MCF 10A (cell line): ENCODE data around the gene ELF1. TPM values are rescaled to one million over a fixed set of nuclear protein-coding genes. Genes with fewer than 3 reads are reported as not detected.
"Not testable (repeated sequence)": the region's sequence is repeated elsewhere in the genome, so short reads cannot be mapped to it uniquely, and the experiment has no call there.

Experiments
- BruUV-seq: library from RNA; stranded (reverse); fragments of 400-500 nt; replicated peaks from 2 replicates; lab custom pipeline; 2021; lab: Mats Ljungman, UMichigan
- CTCF ChIA-PET: fragments of 300-600 bp; sonication (Branson Sonifier 250); formaldehyde crosslinking; extraction: SDS; loops from one replicate; lab custom pipeline; 2021; ENCODE audit warnings: antibody characterized with exemption, inconsistent platforms; lab: Yijun Ruan, JAX
- POLR2A ChIA-PET: fragments of 300-600, 350-650 bp; sonication (Branson Sonifier 250); formaldehyde crosslinking; extraction: SDS; loops from one replicate; lab custom pipeline; 2020; ENCODE audit warnings: antibody characterized with exemption, inconsistent platforms; lab: Yijun Ruan, JAX
- DNase-seq: peaks from one replicate; pipeline ENCODE4 v3.0.0-alpha.2; 2018; ENCODE audit not compliant: unreplicated experiment
- H3K27ac Mint-ChIP-seq: one replicate; pipeline ENCODE4 v1.8.0; 2022; ENCODE audit warnings: mild to moderate bottlenecking, low read depth, mixed read lengths; ENCODE audit not compliant: unreplicated experiment
- H3K27me3 Mint-ChIP-seq: one replicate; pipeline ENCODE4 v1.8.0; 2022; ENCODE audit warnings: mixed read lengths; ENCODE audit not compliant: insufficient read depth, unreplicated experiment
- H3K36me3 Mint-ChIP-seq: one replicate; pipeline ENCODE4 v1.8.0; 2022; ENCODE audit warnings: mild to moderate bottlenecking, moderate library complexity, mixed read lengths; ENCODE audit not compliant: insufficient read depth, unreplicated experiment
- H3K4me1 Mint-ChIP-seq: one replicate; pipeline ENCODE4 v1.8.0; 2022; ENCODE audit warnings: mixed read lengths; ENCODE audit not compliant: insufficient read depth, unreplicated experiment
- H3K4me3 Mint-ChIP-seq: one replicate; pipeline ENCODE4 v1.8.0; 2022; ENCODE audit warnings: mild to moderate bottlenecking, moderate library complexity, mixed read lengths; ENCODE audit not compliant: unreplicated experiment
- H3K9me3 Mint-ChIP-seq: one replicate; pipeline ENCODE4 v1.8.0; 2022; ENCODE audit warnings: mixed read lengths; ENCODE audit not compliant: unreplicated experiment
- intact Hi-C: fragments of 100-400 bp; cut with micrococcal nuclease; formaldehyde crosslinking; loops from 2 replicates; pipeline ENCODE4 v1.14.1; 2022
- total RNA-seq: library from RNA; stranded (reverse); gene quantifications from 2 replicates; pipeline ENCODE4 v1.2.3, GENCODE V29; 2022
- TF ChIP-seq, protein P1 (sequence below): fragments of 200-600 bp; IDR thresholded peaks from one replicate; pipeline ENCODE4 v1.8.0; 2022; ENCODE audit warnings: antibody characterized with exemption, mild to moderate bottlenecking; ENCODE audit not compliant: unreplicated experiment

ELF1 gene
- total RNA-seq, 1 experiment from 2014 or later: 73.7 TPM

- ChIA-PET POLR2A (interaction anchor here (0.6 kb wide), 1 partner anchor 11 kb away, joined by 3 read pairs; no protein-coding TSS in a partner anchor), CTCF (no interaction called here)
- Mint-ChIP-seq H3K4me3 (no peak overlapping the region), H3K27ac (no peak overlapping the region), H3K36me3 (no peaks in the 10 kb centered on the region), H3K27me3 (no peaks in the 10 kb centered on the region), H3K4me1 (peaks cover 10% of the 10 kb centered on the region), H3K9me3 (no peaks in the 10 kb centered on the region)
- no TSS peak for BruUV-seq
- intact Hi-C loops: no loop called here
- TF ChIP-seq, protein P1, sequence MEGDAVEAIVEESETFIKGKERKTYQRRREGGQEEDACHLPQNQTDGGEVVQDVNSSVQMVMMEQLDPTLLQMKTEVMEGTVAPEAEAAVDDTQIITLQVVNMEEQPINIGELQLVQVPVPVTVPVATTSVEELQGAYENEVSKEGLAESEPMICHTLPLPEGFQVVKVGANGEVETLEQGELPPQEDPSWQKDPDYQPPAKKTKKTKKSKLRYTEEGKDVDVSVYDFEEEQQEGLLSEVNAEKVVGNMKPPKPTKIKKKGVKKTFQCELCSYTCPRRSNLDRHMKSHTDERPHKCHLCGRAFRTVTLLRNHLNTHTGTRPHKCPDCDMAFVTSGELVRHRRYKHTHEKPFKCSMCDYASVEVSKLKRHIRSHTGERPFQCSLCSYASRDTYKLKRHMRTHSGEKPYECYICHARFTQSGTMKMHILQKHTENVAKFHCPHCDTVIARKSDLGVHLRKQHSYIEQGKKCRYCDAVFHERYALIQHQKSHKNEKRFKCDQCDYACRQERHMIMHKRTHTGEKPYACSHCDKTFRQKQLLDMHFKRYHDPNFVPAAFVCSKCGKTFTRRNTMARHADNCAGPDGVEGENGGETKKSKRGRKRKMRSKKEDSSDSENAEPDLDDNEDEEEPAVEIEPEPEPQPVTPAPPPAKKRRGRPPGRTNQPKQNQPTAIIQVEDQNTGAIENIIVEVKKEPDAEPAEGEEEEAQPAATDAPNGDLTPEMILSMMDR: no peak
- DNase-seq: no peak
Observed at GRCh38 chr13:40910324-40911050, 108.6 kb downstream of the ELF1 start.

DNA sequence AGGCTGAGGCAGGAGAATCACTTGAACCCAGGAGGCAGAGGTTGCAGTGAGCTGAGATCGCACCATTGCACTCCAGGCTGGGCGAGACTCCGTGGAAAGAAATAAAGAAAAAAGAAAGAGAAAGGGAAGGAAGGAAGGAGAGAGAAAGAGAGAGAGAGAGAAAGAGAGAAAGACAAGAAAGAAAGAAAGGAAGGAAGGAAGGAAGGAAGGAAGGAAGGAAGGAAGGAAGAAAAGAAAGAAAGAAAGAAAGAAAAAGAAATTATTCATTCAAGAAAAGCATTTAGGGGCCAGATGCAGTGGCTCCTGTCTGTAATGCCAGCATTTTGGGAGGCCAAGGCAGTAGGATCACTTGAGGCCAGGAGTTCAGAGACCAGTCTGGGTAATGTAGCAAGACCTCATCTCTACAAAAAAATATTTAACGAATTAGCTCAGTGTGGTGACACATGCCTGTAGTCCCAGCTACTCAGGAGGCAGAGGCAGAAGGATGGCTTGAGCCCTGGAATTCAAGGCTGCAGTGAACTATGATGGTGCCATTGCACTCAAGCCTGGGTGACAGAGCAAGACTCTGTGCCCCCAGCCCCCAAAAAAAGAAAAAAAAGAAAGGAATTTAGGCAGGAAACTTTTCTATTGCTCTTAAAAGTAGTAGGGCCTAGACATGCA lies 109.4 kb downstream of the ELF1 start:
- POLR2A ChIA-PET, BruUV-seq, intact Hi-C loops, CTCF ChIA-PET, H3K4me1 Mint-ChIP-seq, DNase-seq, H3K27ac Mint-ChIP-seq, H3K4me3 Mint-ChIP-seq, H3K27me3 Mint-ChIP-seq, H3K9me3 Mint-ChIP-seq, H3K36me3 Mint-ChIP-seq: not testable (repeated sequence)

DNA sequence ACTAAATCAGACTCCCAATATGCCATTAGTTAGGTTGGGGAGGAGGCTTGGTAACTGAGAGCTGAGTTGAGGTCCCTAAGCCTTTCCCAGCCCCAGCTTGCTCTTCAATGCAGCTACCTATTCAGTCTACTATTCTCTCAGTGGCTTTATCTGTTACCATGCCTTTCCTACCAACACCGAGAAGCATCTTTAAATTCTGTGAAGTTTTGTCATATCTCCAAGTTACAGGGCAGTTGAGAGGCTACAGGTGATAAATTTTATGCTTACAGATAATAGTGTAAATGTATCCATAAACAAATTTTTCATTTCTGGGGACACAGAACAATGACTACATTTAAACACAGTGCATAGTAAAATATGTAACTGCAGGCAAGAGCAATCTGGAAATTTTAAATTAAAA lies 110.6 kb downstream of the ELF1 start:
- Mint-ChIP-seq H3K27ac (no peak overlapping the region), H3K36me3 (no peaks in the 10 kb centered on the region), H3K9me3 (no peaks in the 10 kb centered on the region), H3K4me1 (no peaks in the 10 kb centered on the region), H3K27me3 (no peaks in the 10 kb centered on the region), H3K4me3 (no peak overlapping the region)
- no peak for DNase-seq
- intact Hi-C loops: no loop called here
- CTCF ChIA-PET: no interaction called here
- BruUV-seq: no TSS peak
- TF ChIP-seq, protein P1: no peak
- POLR2A ChIA-PET: no interaction called here

GRCh38 chr13:40901032-40901431 lies 118.1 kb downstream of the ELF1 start:
- BruUV-seq, POLR2A ChIA-PET, H3K9me3 Mint-ChIP-seq, H3K27me3 Mint-ChIP-seq, CTCF ChIA-PET, H3K27ac Mint-ChIP-seq, H3K4me3 Mint-ChIP-seq, DNase-seq, H3K36me3 Mint-ChIP-seq, intact Hi-C loops, H3K4me1 Mint-ChIP-seq: not testable (repeated sequence)

GRCh38 chr13:40900568-40900967 lies 118.5 kb downstream of the ELF1 start:
- DNase-seq, H3K4me1 Mint-ChIP-seq, intact Hi-C loops, H3K27me3 Mint-ChIP-seq, CTCF ChIA-PET, H3K9me3 Mint-ChIP-seq, POLR2A ChIA-PET, H3K4me3 Mint-ChIP-seq, BruUV-seq, H3K36me3 Mint-ChIP-seq, H3K27ac Mint-ChIP-seq: not testable (repeated sequence)
